ENCODE data around the gene CLEC10A. TPM values are rescaled to one million over a fixed set of nuclear protein-coding genes. Genes with fewer than 3 reads are reported as not detected.
"Not testable (repeated sequence)": the region's sequence is repeated elsewhere in the genome, so short reads cannot be mapped to it uniquely, and the experiment has no call there.

The CLEC10A gene
- total RNA-seq, 1 experiment from 2014 or later: not detected

- not testable (repeated sequence) for H3K4me3 ChIP-seq; H3K27ac ChIP-seq; H3K9me3 ChIP-seq (replicated peaks); H3K36me3 ChIP-seq; DNase-seq (ENCODE audit: low read depth in 1 of 2, low spot score in 2 of 2); H3K4me1 ChIP-seq (replicated peaks)
- H3K27me3 ChIP-seq (replicated peaks): peaks cover 44% of the 10 kb centered on the region
These were observed 20.8 kb upstream of the CLEC10A start for GRCh38 chr17:7100641-7101379.

DNA sequence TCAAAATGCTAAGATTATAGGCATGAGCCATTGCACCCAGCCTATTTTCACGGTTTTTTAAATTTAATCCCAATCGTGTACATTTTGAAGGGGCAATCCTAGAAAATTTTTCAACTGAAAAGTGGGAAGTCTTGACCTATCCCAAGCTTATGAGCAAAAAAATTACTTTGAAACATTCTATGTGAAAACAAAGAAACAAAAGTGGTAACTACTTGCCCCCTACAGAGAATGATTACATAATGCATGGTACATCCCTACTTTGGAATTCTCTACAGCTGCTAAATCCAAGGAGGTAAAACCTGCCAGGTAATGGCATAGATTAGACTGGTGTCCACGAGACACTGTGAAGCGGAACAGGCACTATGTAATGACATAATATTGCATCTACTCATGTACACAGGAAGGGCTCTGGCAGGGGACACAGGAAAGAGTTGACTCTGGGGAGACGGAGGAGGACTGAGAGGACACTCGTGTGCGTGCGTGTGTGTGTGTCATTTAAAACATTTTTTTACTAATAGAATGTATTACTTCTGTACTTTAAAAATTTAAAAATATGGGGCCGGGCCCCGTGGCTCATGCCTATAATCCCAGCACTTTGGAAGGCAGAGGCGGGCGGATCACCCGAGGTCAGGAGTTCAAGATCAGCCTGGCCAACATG, 18.9 kb upstream of the CLEC10A start:
- no peaks in the 10 kb centered on the region for H3K4me1 ChIP-seq (replicated peaks)
- H3K27ac ChIP-seq: no peak overlapping the region
- no peaks in the 10 kb centered on the region for H3K36me3 ChIP-seq
- DNase-seq (ENCODE audit: low read depth in 1 of 2, low spot score in 2 of 2): no peak
- no peak overlapping the region for H3K4me3 ChIP-seq
- peaks cover 47% of the 10 kb centered on the region for H3K27me3 ChIP-seq (replicated peaks)
- no peaks in the 10 kb centered on the region for H3K9me3 ChIP-seq (replicated peaks)

GRCh38 chr17:7097940-7098339, 17.9 kb upstream of the CLEC10A start:
- peaks cover 43% of the 10 kb centered on the region for H3K27me3 ChIP-seq (replicated peaks)
- DNase-seq (ENCODE audit: low read depth in 1 of 2, low spot score in 2 of 2): no peak
- H3K36me3 ChIP-seq: no peaks in the 10 kb centered on the region
- no peak overlapping the region for H3K27ac ChIP-seq
- no peaks in the 10 kb centered on the region for H3K9me3 ChIP-seq (replicated peaks)
- H3K4me1 ChIP-seq (replicated peaks): no peaks in the 10 kb centered on the region
- H3K4me3 ChIP-seq: no peak overlapping the region

- DNase-seq (ENCODE audit: low read depth in 1 of 2, low spot score in 2 of 2): no peak
- Histone ChIP-seq H3K27me3 (replicated peaks) (peaks cover 22% of the 10 kb centered on the region), H3K36me3 (no peaks in the 10 kb centered on the region), H3K9me3 (replicated peaks) (no peaks in the 10 kb centered on the region), H3K27ac (no peak overlapping the region), H3K4me3 (no peak overlapping the region), H3K4me1 (replicated peaks) (no peaks in the 10 kb centered on the region)
These were observed 15.6 kb upstream of the CLEC10A start for GRCh38 chr17:7095625-7096024.

DNA sequence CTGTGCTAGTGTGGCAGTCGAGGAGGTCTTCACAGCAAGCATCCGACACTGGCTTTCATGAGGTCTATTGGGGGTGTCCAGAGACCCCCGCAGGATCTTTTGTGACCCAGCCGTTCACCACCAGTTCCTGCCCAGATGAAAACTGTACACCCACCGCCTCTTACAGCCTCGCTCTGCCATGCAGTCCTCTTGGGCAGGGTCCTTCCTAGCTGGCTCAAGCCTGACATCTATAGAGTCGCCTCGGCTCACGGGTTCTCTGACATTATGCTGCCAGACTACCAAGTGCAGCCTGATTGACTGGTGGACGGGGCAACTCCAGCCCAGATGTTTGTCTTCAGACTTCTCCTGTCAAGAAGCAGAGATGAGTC, 14.6 kb upstream of the CLEC10A start:
- Histone ChIP-seq H3K4me3 (no peak overlapping the region), H3K4me1 (replicated peaks) (no peaks in the 10 kb centered on the region), H3K9me3 (replicated peaks) (no peaks in the 10 kb centered on the region), H3K27me3 (replicated peaks) (peaks cover 22% of the 10 kb centered on the region), H3K27ac (no peak overlapping the region), H3K36me3 (no peaks in the 10 kb centered on the region)
- no peak for DNase-seq (ENCODE audit: low read depth in 1 of 2, low spot score in 2 of 2)

DNA sequence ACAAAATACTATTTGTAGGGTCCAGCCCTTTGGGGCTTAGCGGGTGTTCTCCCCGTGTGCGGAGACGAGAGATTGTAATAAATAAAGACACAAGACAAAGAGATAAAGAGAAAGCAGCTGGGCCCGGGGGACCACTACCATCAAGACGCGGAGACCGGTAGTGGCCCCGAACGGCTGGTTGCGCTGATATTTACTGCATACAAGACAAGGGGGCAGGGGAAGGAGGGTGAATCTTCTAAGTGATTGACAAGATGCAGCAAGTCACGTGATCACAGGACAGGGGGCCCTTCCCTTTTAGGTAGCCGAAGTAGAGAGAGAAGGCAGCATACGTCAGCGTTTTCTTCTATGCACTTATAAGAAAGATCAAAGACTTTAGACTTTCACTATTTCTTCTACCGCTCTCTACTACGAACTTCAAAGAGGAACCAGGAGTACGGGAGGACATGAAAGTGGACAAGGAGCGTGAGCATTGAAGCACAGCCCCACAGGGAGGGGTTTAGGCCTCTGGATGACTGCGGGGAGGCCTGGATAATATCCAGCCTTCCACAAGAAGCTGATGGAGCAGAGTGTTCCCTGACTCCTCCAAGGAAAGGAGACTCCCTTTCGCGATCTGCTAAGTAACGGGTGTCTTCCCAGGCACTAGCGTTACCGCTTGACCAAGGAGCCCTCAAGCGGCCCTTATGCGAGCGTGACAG, 11.4 kb upstream of the CLEC10A start:
- H3K27ac ChIP-seq; H3K36me3 ChIP-seq; H3K27me3 ChIP-seq (replicated peaks); H3K4me3 ChIP-seq; H3K9me3 ChIP-seq (replicated peaks); H3K4me1 ChIP-seq (replicated peaks); DNase-seq (ENCODE audit: low read depth in 1 of 2, low spot score in 2 of 2): not testable (repeated sequence)

DNA sequence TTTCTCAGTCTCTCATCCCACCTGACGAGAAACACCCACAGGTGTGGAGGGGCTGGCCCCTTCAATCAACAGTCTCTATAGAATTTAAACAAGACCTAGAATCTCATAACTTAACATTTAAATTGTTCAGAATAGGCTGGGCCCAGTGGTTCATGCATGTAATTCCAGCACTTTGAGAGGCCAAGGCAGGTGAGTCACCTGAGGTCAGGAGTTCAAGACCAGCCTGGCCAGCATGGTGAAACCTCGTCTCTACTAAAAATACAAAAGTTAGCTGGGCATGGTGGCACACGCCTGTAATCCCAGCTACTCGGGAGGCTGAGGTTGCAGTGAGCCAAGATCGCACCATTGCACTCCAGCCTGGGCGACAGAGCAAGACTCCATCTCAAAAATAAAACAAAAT, 9.5 kb upstream of the CLEC10A start:
- DNase-seq (ENCODE audit: low read depth in 1 of 2, low spot score in 2 of 2); H3K4me3 ChIP-seq; H3K36me3 ChIP-seq; H3K27me3 ChIP-seq (replicated peaks); H3K27ac ChIP-seq; H3K9me3 ChIP-seq (replicated peaks); H3K4me1 ChIP-seq (replicated peaks): not testable (repeated sequence)

DNA sequence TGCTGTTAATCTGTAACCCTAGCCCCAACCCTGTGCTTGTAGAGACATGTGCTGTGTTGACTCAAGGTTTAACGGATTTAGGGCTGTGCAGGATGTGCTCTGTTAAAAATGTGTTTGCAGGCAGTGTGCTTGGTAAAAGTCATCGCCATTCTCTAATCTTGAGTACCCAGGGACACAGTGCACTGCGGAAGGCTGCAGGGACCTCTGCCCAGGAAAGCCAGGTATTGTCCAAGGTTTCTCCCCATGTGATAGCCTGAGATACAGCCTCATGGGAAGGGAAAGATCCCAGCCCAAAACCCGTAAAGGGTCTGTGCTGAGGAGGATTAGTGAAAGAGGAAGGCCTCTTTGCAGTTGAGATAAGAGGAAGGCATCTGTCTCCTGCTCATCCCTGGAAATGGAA, 8.4 kb upstream of the CLEC10A start:
- H3K27me3 ChIP-seq (replicated peaks): peaks cover 12% of the 10 kb centered on the region
- H3K4me1 ChIP-seq (replicated peaks); H3K9me3 ChIP-seq (replicated peaks); H3K36me3 ChIP-seq; DNase-seq (ENCODE audit: low read depth in 1 of 2, low spot score in 2 of 2); H3K27ac ChIP-seq; H3K4me3 ChIP-seq: not testable (repeated sequence)

GRCh38 chr17:7084088-7084487, 4.0 kb upstream of the CLEC10A start:
- H3K9me3 ChIP-seq (replicated peaks): no peaks in the 10 kb centered on the region
- DNase-seq (ENCODE audit: low read depth in 1 of 2, low spot score in 2 of 2): no peak
- H3K27ac ChIP-seq: no peak overlapping the region
- no peaks in the 10 kb centered on the region for H3K4me1 ChIP-seq (replicated peaks)
- H3K36me3 ChIP-seq: no peaks in the 10 kb centered on the region
- peaks cover 8% of the 10 kb centered on the region; the same call in 1 of the 2 replicates for H3K27me3 ChIP-seq (replicated peaks)
- H3K4me3 ChIP-seq: no peak overlapping the region

DNA sequence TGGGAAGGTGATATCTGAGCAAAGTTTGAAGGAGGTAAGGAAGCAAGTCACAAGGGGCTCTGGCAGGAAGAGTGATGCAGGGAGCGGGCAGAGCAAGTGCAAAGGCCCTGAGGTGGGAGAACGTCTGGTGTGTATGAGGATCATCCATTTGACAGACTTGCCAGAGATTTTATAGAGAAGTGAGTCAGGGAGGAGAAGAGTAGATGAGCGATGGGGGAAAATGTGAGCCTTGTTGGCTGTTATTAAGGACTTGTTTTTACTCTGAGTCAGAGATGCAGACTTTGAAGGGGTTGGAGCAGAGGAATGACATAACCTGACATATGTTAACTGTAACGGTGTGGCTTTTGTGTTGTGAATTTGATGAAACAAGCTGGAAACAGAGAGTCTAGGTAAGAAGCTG, 3.5 kb upstream of the CLEC10A start:
- no peak for DNase-seq (ENCODE audit: low read depth in 1 of 2, low spot score in 2 of 2)
- H3K4me3 ChIP-seq: no peak overlapping the region
- H3K27me3 ChIP-seq (replicated peaks): peaks cover 8% of the 10 kb centered on the region; the same call in 1 of the 2 replicates
- H3K36me3 ChIP-seq: no peaks in the 10 kb centered on the region
- H3K4me1 ChIP-seq (replicated peaks): no peaks in the 10 kb centered on the region
- no peak overlapping the region for H3K27ac ChIP-seq
- no peaks in the 10 kb centered on the region for H3K9me3 ChIP-seq (replicated peaks)

GRCh38 chr17:7081341-7082062, 1.5 kb upstream of the CLEC10A start:
- Histone ChIP-seq H3K27ac (no peak overlapping the region), H3K4me3 (no peak overlapping the region), H3K36me3 (no peaks in the 10 kb centered on the region), H3K27me3 (replicated peaks) (peaks cover 8% of the 10 kb centered on the region; the same call in 1 of the 2 replicates), H3K9me3 (replicated peaks) (no peaks in the 10 kb centered on the region), H3K4me1 (replicated peaks) (no peaks in the 10 kb centered on the region)
- DNase-seq (ENCODE audit: low read depth in 1 of 2, low spot score in 2 of 2): no peak

DNA sequence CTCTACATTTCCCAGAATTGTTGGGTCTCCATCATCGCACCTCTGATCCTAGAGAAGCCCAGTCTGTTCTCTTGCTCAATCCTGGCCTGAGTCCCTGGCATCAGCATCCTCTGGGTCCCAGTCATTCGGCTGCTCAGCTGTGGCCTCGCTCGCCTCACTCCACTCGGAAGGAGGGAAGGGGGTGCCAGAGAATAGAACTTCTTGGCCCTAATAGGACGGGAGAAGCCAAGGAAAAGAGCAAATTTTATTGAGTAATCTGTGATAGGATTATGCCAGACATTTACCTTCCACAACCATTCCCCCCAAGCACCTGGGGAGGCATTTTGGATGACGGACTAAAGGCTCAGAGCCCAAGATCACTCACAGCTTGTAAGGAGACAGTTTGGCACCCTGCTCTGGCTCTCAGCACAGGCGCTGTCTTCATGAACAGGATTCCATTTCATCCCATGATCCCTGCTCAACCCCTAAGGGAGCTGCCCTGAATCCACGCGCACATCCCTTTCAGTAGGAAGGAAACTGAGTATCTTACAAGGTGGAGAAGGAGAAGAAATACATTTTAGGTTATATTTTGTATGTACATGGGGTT, 498 bp upstream of the CLEC10A start:
- no peaks in the 10 kb centered on the region for H3K9me3 ChIP-seq (replicated peaks)
- DNase-seq (ENCODE audit: low read depth in 1 of 2, low spot score in 2 of 2): no peak
- H3K4me3 ChIP-seq: no peak overlapping the region
- no peaks in the 10 kb centered on the region for H3K36me3 ChIP-seq
- H3K27ac ChIP-seq: no peak overlapping the region
- H3K27me3 ChIP-seq (replicated peaks): peaks cover 8% of the 10 kb centered on the region; the same call in 1 of the 2 replicates
- H3K4me1 ChIP-seq (replicated peaks): no peaks in the 10 kb centered on the region

GRCh38 chr17:7078711-7079110, 1.3 kb downstream of the CLEC10A start:
- H3K36me3 ChIP-seq: no peaks in the 10 kb centered on the region
- no peak overlapping the region for H3K27ac ChIP-seq
- H3K27me3 ChIP-seq (replicated peaks): no peaks in the 10 kb centered on the region; the same call in 1 of the 2 replicates
- H3K4me3 ChIP-seq: no peak overlapping the region
- H3K9me3 ChIP-seq (replicated peaks): no peaks in the 10 kb centered on the region
- DNase-seq (ENCODE audit: low read depth in 1 of 2, low spot score in 2 of 2): no peak
- H3K4me1 ChIP-seq (replicated peaks): no peaks in the 10 kb centered on the region
